ENCODE results near the gene PRICKLE1. TPM values are rescaled to one million over a fixed set of nuclear protein-coding genes. Genes with fewer than 3 reads are reported as not detected.

PRICKLE1 gene
- total RNA-seq, 1 experiment from 2014 or later, result 14.1 TPM

DNA sequence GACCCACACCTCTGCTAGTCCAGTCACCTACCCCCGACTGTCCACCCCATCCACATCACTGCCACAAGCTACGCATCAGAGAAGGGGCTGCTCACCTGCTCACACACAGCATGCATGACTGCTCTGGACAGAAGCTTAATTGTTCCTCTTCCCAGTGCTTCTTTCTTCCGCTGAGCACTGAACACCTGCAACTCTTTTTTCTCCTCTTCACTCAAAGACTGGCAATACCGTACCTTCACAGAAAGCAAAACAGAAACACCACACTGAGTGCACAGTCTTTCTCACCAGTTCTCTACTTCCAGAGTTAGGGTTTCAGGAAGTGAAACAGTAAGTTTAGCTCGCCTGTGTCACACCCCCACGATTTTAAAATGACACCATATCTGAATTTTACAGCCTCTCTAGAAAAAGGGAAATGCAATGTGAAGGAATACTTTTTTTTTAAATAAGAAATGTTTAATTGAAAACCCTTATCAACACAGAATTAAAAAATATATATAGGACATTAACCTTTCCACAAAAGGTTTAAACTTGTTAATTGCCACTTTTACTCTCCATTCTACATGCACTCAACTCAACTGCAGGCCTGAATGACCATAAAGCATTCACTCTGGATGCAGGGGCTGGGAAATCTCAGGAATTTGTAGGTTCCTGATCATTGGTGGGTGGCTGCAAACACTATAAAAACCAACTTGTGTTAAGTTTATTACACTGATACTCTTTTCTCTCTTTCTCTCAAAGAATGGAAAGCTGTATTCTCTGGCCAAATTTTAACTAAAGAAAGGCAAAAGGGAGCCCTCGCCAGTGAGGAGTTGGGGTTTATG, 120.0 kb downstream of the PRICKLE1 start:
- Mint-ChIP-seq H3K4me1 (ENCODE audit: insufficient read depth, unreplicated experiment) (peaks cover 4% of the 10 kb centered on the region), H3K9me3 (ENCODE audit: unreplicated experiment) (no peaks in the 10 kb centered on the region), H3K27ac (ENCODE audit: low read depth, unreplicated experiment) (no peak overlapping the region), H3K36me3 (ENCODE audit: insufficient read depth, unreplicated experiment) (peaks cover 53% of the 10 kb centered on the region), H3K27me3 (ENCODE audit: insufficient read depth, unreplicated experiment) (no peaks in the 10 kb centered on the region), H3K4me3 (ENCODE audit: unreplicated experiment) (no peak overlapping the region)
- CTCF ChIA-PET, result interaction anchor here (1.6 to 7.6 kb wide), 2 partner anchors 9 to 13 kb away, joined by 3 to 36 read pairs; no protein-coding TSS in a partner anchor
- POLR2A ChIA-PET, result interaction anchor here (0.6 kb wide), 1 partner anchor 807 kb away, joined by 3 read pairs; no protein-coding TSS in a partner anchor
- no TSS peak for BruUV-seq (replicated peaks)
- TF ChIP-seq, protein P1, sequence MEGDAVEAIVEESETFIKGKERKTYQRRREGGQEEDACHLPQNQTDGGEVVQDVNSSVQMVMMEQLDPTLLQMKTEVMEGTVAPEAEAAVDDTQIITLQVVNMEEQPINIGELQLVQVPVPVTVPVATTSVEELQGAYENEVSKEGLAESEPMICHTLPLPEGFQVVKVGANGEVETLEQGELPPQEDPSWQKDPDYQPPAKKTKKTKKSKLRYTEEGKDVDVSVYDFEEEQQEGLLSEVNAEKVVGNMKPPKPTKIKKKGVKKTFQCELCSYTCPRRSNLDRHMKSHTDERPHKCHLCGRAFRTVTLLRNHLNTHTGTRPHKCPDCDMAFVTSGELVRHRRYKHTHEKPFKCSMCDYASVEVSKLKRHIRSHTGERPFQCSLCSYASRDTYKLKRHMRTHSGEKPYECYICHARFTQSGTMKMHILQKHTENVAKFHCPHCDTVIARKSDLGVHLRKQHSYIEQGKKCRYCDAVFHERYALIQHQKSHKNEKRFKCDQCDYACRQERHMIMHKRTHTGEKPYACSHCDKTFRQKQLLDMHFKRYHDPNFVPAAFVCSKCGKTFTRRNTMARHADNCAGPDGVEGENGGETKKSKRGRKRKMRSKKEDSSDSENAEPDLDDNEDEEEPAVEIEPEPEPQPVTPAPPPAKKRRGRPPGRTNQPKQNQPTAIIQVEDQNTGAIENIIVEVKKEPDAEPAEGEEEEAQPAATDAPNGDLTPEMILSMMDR (IDR thresholded peaks at IDR 0.05; ENCODE audit: unreplicated experiment), result no peak
- intact Hi-C loops (cut with micrococcal nuclease), result no loop called here
- no peak for DNase-seq (ENCODE audit: unreplicated experiment)

DNA sequence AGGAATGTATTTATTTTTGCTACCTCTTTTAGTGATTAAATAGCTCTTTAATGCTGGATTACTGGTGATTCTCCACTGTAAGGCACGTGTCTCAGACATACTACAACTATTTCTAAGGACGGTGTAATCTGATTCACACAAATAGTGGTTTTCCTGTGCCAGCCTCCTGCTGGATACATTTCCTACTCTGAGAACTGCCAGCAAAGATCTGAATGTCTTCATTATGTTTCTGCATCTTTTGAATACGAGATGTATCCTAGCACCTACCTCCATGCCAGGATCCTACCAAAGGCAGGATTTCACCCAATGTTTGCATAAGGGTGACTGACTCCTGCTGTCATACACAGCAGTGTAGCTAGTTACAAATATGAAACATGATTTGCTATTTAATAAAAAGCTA, 120.6 kb downstream of the PRICKLE1 start:
- no TSS peak for BruUV-seq (replicated peaks)
- POLR2A ChIA-PET, result interaction anchor here (0.5 kb wide), 1 partner anchor 33 kb away, joined by 3 read pairs; no protein-coding TSS in a partner anchor
- TF ChIP-seq, protein P1 (IDR thresholded peaks at IDR 0.05; ENCODE audit: unreplicated experiment), result no peak
- DNase-seq (ENCODE audit: unreplicated experiment), result no peak
- Mint-ChIP-seq H3K9me3 (ENCODE audit: unreplicated experiment) (no peaks in the 10 kb centered on the region), H3K27me3 (ENCODE audit: insufficient read depth, unreplicated experiment) (no peaks in the 10 kb centered on the region), H3K4me1 (ENCODE audit: insufficient read depth, unreplicated experiment) (no peaks in the 10 kb centered on the region), H3K36me3 (ENCODE audit: insufficient read depth, unreplicated experiment) (peaks cover 60% of the 10 kb centered on the region), H3K4me3 (ENCODE audit: unreplicated experiment) (no peak overlapping the region), H3K27ac (ENCODE audit: low read depth, unreplicated experiment) (no peak overlapping the region)
- CTCF ChIA-PET, result interaction anchor here (0.7 to 7.6 kb wide), 3 partner anchors 10 to 99 kb away, joined by 3 to 36 read pairs (median 4); no protein-coding TSS in a partner anchor
- intact Hi-C loops (cut with micrococcal nuclease), result no loop called here

DNA sequence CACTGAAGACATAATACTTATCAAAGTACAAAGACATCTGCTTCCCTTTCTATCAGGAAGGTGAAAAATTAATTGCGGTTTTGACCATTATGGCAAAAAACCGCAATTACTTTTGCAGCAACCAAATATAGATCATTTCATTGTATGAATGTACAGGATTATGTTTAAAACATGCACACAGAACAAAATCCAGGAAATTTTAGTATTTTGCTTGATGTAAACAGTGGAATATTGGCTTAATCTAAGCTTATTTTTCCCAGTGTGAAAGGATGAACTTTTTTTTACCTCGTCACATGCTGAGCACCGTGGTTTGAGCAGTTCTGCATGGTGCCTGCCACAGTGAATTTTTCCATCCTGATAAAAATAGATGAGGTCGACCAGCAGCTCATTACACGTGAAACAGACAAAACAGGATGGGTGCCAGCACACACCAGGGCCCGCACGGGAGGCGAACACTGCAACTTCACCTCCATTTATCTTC, 121.2 kb downstream of the PRICKLE1 start:
- H3K36me3 Mint-ChIP-seq (ENCODE audit: insufficient read depth, unreplicated experiment), result peaks cover 65% of the 10 kb centered on the region

DNA sequence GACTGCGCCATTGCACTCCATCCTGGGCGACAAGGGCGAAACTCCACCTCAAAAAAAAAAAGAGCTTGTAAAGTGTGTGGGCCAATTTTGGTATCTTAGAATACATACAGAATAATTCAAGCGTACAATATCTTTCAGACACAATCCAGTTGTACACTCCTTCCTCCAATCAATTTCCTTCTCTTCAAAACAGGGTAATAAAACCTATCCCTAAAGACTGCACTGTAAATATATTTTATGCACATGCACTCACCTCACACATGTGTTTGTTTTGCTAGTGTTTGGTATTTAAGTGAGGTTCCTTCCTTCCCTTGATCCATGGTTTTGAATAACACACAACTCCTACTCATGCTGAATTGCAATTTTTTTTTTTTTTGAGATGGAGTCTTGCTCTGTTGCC, 125.9 kb downstream of the PRICKLE1 start:
- H3K9me3 Mint-ChIP-seq (ENCODE audit: unreplicated experiment), result no peaks in the 10 kb centered on the region
- intact Hi-C loops (cut with micrococcal nuclease), result no loop called here
- ChIA-PET POLR2A (interaction anchor here (1.1 kb wide), 1 partner anchor 12 kb away, joined by 3 read pairs; no protein-coding TSS in a partner anchor), CTCF (no interaction called here)
- TF ChIP-seq, protein P1 (IDR thresholded peaks at IDR 0.05; ENCODE audit: unreplicated experiment), result no peak
- DNase-seq (ENCODE audit: unreplicated experiment), result no peak
- BruUV-seq (replicated peaks), result no TSS peak
- no peaks in the 10 kb centered on the region for H3K4me1 Mint-ChIP-seq (ENCODE audit: insufficient read depth, unreplicated experiment)
- H3K36me3 Mint-ChIP-seq (ENCODE audit: insufficient read depth, unreplicated experiment), result peaks cover 85% of the 10 kb centered on the region
- no peak overlapping the region for H3K27ac Mint-ChIP-seq (ENCODE audit: low read depth, unreplicated experiment)
- no peaks in the 10 kb centered on the region for H3K27me3 Mint-ChIP-seq (ENCODE audit: insufficient read depth, unreplicated experiment)
- no peak overlapping the region for H3K4me3 Mint-ChIP-seq (ENCODE audit: unreplicated experiment)

More for the DNA sequence above, 121.2 kb downstream of the PRICKLE1 start:
- H3K27ac Mint-ChIP-seq (ENCODE audit: low read depth, unreplicated experiment), result no peak overlapping the region
- H3K4me3 Mint-ChIP-seq (ENCODE audit: unreplicated experiment), result no peak overlapping the region
- no peak for DNase-seq (ENCODE audit: unreplicated experiment)
- no peaks in the 10 kb centered on the region for H3K4me1 Mint-ChIP-seq (ENCODE audit: insufficient read depth, unreplicated experiment)
- intact Hi-C loops (cut with micrococcal nuclease), result no loop called here
- H3K27me3 Mint-ChIP-seq (ENCODE audit: insufficient read depth, unreplicated experiment), result no peaks in the 10 kb centered on the region
- ChIA-PET POLR2A (interaction anchor here (0.5 kb wide), 1 partner anchor 32 kb away, joined by 3 read pairs; no protein-coding TSS in a partner anchor), CTCF (interaction anchor here (0.6 to 7.6 kb wide), 4 partner anchors 11 to 843 kb away, joined by 3 to 36 read pairs (median 4); no protein-coding TSS in a partner anchor)
- H3K9me3 Mint-ChIP-seq (ENCODE audit: unreplicated experiment), result no peaks in the 10 kb centered on the region
- no TSS peak for BruUV-seq (replicated peaks)
- TF ChIP-seq, protein P1 (IDR thresholded peaks at IDR 0.05; ENCODE audit: unreplicated experiment), result no peak
